Jurkat, Clone E6-1 (cell line): Measurements from ENCODE around the gene RAB24. TPM values are rescaled to one million over a fixed set of nuclear protein-coding genes. Genes with fewer than 3 reads are reported as not detected.
A peak's percentile ranks its signal among the peaks of the same experiment; 100 is the strongest.
"Not testable (repeated sequence)": the region's sequence is repeated elsewhere in the genome, so short reads cannot be mapped to it uniquely, and the experiment has no call there.

ENCODE experiments used
- DNase-seq: peaks from one replicate; pipeline ENCODE4 v3.0.0-alpha.2; 2011; ENCODE audit warnings: low read depth, low spot score
- H3K4me3 ChIP-seq: 2 replicates; pipeline ENCODE4 v1.5.1; 2011; ENCODE audit warnings: mild to moderate bottlenecking, low read length, control low read depth, moderate library complexity
- polyA plus RNA-seq: library from polyadenylated mRNA; unstranded; fragments of >200 nt; gene quantifications from one replicate; pipeline ENCODE4 v1.2.1, GENCODE V29; 2012; ENCODE audit warnings: missing spikeins; ENCODE audit not compliant: insufficient read length, insufficient read depth

The RAB24 gene
- 34.7 TPM for polyA plus RNA-seq

GRCh38 chr5:177303121-177303924 lies at the start of gene RAB24, which contains the start of gene PRELID1:
Gene RAB24, minus strand, starts transcription at chr5:177303719. Its CDS starts 431 bp downstream, at chr5:177303288.
Gene PRELID1, plus strand, starts transcription at chr5:177303799. Its CDS starts 187 bp downstream, at chr5:177303986.
- peak within 1 kb of the TSS; percentile 59 for H3K4me3 ChIP-seq
- peak; percentile 67 for DNase-seq

DNA sequence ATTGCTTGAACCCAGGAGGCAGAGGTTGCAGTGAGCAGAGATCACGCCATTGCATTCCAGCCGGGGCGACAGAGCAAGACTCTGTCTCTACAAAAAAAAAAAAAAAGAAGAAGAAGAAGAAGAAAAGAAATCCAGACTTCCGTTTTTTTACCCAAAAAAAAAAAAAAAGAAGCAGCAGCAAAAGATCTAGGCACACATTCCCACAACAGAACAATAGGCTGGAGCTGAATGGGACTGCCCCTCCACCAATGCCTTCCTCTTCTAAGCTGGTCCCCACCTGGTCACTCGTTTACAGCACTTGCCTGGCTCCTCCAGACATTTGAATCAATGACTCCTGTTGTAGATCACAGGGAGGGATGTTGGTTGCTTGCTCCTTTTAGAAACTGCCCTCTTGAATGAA lies 49.6 kb upstream of the RAB24 start:
- H3K4me3 ChIP-seq = no peak overlapping the region
- no peak for DNase-seq

DNA sequence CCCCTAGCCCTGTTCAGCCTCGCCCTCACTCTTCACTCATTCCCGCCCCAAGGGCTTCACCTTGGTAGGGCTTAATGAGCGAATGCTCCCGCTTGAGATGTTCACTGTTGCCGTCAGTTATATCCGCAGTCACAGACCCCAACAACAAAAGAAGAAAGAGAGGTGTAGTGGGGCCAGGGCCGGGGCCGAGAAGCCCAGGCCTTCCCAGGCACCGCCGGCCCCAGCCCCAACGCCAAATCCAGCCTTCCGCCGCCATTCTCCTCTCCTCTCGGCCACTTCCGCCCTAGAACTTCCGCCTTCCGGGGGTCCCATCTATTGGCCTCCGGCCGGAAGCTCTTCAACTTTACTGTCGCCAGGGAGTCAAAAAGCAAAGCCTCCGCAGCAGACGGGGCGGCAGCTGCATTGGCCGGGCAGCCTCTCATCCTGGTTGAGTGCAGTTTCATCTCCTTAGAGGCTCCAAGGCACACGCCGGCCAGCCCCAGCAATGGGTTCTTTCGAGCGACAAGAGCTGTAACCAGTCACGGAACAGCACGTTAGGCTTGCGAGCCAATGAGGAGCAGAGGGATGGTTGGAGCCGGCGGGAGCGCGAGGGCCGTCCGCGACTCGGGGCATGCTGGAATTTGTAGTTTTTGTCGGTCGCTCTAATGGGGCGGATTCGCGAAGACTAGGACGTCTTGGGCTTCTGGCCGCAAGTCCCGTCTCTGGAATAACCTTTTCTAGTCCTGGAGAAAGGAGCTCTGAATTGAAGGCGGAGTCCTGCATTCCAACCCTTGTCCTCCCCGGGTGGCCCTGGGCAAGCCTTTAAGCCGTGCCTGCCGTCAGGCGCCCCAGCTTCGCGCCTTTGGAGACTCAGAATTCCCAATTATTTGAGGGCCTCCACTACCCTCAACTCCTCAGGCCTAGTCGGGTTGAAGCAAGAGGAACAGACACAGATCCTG lies 48.1 kb upstream of the RAB24 start, which contains the start of gene LMAN2:
Gene LMAN2 (minus strand): TSS at position 277 of the 938 bp plus-strand sequence. CDS start 21 bp downstream, at position 256.
- peak within 1 kb of the TSS; percentile 72 for H3K4me3 ChIP-seq

GRCh38 chr5:177350776-177351391 lies 47.4 kb upstream of the RAB24 start:
- no peak for DNase-seq
- peak overlapping the region; percentile 72 for H3K4me3 ChIP-seq

More for the DNA sequence above, 48.1 kb upstream of the RAB24 start, which contains the start of gene LMAN2:
- peak; percentile 97 for DNase-seq

DNA sequence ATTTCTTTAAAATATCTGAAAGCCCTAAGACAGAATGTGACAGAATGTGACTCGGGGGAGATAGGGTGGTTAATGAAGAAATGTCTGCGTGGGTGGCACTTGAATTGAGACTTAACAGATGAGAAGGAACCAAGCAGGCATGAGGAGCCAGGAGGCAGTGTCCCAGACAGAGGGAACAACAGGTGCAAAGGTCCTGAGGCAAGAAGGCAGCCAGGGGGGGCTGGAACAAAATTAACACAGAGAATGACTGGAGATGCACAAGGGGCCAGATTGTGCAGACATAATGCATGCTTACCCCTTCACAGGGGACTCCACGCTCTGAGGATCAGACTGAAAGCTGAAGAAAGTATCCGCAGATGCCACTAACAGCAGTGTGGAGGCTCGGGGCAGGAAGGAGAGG lies 46.2 kb upstream of the RAB24 start:
- DNase-seq = no peak
- no peak overlapping the region for H3K4me3 ChIP-seq

DNA sequence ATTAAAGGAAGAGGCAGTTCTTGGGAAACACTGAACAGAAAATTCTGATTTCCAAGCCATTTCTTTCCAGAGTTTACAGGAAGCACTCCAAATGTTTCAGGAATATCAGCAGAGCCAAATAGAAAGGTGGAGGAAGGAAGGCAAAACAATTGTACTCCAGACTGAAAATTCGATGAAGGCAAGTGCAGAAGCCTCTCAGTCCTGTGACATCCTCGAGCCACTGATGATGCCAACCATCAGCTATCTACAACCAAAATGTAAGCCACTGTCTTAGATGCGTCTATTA lies 45.8 kb upstream of the RAB24 start:
- DNase-seq = no peak
- no peak overlapping the region for H3K4me3 ChIP-seq

DNA sequence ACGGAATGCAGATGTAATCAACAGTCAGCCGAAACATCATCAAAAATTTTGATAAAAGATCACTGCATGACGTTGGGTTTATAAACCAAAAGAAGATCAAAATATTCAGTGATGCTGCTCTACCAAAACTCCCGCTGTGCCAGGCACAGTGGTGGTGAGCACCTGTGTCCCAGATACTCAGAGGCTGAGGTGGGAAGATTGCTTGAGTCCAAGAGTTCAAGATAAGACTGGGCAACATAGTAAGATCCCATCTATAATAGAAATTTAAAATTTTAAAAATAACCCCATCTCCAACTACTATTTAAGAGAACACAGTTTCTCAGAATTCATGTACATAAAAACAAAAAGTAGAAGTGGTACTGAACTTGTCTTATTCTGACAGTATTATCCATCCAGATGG lies 44.2 kb upstream of the RAB24 start:
- no peak for DNase-seq
- H3K4me3 ChIP-seq = no peak overlapping the region

DNA sequence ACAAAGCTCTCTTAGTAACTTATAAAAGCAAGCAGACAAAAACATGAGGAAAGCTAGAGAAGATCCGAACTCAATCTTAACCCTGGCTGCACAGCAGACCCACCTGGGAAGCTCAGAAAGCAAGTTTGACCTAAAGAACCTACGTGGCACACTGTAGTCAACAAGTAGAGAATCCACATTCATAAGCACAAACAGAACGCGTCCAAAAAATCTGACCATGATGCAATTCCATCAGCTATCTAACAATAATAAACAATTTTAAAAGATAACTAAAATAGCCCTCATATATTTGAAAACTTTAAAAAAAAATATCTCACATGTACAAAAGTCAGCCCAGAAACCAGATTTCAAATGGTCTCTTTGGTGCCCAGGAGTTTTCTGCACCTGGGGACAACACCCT lies 43.3 kb upstream of the RAB24 start:
- DNase-seq = no peak
- H3K4me3 ChIP-seq = no peak overlapping the region

DNA sequence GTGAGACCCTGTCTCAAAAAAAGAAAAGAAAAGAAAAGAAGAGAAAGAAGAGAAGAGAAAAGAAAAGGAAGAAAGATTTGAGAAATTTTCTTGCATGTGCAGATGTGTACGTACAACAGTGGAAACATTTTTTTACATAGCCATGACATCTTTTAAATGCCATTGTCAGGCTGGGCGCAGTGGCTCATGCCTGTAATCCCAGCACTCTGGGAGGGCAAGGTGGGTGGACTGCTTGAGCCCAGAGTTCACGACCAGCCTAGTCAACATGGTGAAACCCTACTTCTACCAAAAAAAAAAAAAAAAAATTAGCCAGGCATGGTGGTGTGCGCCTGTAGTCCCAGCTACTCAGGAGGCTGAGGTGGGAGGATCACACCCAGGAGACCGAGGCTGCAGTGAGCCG lies 41.4 kb upstream of the RAB24 start:
- no peak for DNase-seq

DNA sequence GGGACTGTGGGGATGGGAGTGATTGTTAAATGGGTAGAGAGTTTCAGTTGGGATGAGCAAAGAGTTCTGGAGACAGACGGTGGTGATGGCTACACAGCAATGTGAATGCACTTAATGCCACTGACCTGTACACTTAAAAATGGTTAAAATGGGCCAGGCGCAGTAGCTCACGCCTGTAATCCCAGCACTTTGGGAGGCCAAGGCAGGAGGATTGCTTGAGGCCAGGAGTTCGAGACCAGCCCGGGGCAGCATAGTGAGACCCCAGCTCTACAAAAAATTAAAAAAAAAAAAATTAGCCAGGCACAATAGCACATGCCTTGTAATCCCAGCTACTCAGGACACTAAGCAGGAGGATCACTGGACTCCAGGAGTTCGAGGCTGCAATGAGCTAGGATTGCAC lies 40.3 kb upstream of the RAB24 start:
- H3K4me3 ChIP-seq = no peak overlapping the region
- no peak for DNase-seq

More for the DNA sequence above, 41.4 kb upstream of the RAB24 start:
- no peak overlapping the region for H3K4me3 ChIP-seq

GRCh38 chr5:177343000-177343399 lies 39.5 kb upstream of the RAB24 start:
- not testable (repeated sequence) for H3K4me3 ChIP-seq

DNA sequence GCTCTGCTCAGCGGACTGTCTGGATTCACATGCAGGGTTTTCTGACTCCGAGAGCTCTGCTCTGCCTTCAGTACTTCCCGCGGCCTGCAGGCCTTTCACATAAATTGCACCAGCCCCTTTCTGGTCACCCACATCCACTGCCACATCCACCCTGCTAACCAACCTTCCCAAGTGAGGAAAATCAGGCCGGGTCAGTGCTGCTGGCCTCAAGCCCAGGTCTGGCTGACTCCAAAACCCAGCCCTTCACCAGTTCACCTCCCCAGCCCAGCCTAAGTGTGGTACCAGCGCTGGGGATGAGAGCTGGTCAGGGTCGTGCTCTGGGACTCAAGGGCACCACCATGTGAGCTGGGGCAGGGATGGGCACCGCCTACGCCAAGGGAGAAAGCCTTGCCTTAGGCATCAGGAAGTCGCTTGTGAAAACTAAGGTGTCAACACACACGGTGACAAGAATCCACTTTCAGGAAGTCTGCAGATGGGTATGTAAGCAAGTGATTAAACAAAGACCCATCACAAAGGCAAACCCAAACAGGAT lies 35.7 kb upstream of the RAB24 start:
- DNase-seq = no peak

More at GRCh38 chr5:177343000-177343399, 39.5 kb upstream of the RAB24 start:
- not testable (repeated sequence) for DNase-seq

GRCh38 chr5:177338251-177339106 lies 35.0 kb upstream of the RAB24 start:
- no peak for DNase-seq
- H3K4me3 ChIP-seq = no peak overlapping the region

More for the DNA sequence above, 35.7 kb upstream of the RAB24 start:
- H3K4me3 ChIP-seq = no peak overlapping the region

GRCh38 chr5:177336603-177337494 lies 33.3 kb upstream of the RAB24 start:
- H3K4me3 ChIP-seq = no peak overlapping the region
- no peak for DNase-seq

DNA sequence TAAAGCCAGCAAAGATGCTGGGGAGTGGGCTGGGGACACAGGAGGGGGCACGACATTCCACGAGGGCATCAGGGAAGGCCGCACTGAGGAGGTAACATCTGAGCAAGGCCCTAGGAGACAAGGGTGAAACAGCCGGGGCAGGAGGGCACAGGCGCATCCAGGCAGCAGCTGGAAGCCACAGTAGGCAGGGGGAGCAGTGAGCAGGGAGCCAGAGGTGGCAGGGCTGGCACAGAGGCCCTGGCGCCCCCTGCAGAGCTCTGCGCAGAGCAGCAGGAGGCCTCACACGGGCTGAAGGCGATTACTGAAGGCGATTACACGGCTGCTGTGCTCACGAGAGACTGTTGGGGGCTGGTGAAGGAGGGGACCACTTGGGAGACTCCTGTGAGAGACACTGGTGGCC lies 32.6 kb upstream of the RAB24 start:
- no peak overlapping the region for H3K4me3 ChIP-seq
- peak; percentile 48 for DNase-seq

DNA sequence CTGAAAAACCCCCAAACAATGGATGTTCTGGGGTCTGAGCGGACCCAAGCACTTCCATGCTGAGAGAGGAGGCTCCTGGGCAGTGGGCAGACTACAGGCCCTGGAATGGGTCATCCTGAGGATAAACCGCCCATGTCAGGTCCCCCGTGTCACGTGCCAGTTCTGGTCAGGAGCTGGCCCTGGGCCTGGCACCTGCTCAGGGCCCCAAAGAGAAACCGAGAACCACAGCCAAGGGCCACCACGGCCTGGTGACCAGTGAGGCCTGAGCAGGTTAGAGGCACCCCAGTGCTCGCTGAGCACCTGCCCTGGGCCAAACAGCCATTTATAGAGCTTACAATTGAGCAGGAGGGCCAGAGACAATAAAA lies 32.2 kb upstream of the RAB24 start:
- no peak for DNase-seq
- no peak overlapping the region for H3K4me3 ChIP-seq
